HG03521 (cell line): ENCODE measurements around the gene EXOC5.

Experiments
- ATAC-seq: cut with Tn5 transposase; IDR thresholded peaks from one replicate; pipeline ENCODE4 v1.9.1; 2021; ENCODE audit warnings: mild to moderate bottlenecking, moderate library complexity; ENCODE audit not compliant: unreplicated experiment

Gene EXOC5

DNA sequence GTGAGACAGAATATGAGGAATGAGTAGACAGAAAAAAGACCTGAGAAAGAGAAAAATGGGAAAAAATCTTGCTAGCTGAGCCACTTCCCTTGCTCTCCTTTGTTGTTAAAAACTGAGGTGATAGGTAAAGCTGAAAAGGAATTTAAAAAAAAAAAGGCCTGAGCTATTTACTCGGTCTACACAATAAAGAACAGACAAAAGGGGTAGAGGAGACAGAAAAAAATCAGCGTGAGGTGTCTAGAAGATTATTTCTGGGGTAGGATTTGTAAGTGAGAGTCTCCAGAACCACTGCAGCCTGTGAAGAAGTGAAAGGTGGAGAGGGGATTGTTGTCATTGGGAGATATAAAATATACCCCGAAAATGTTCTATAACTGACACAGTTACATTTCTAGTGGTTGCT lies 98.8 kb downstream of the EXOC5 start:
- ATAC-seq: no peak

DNA sequence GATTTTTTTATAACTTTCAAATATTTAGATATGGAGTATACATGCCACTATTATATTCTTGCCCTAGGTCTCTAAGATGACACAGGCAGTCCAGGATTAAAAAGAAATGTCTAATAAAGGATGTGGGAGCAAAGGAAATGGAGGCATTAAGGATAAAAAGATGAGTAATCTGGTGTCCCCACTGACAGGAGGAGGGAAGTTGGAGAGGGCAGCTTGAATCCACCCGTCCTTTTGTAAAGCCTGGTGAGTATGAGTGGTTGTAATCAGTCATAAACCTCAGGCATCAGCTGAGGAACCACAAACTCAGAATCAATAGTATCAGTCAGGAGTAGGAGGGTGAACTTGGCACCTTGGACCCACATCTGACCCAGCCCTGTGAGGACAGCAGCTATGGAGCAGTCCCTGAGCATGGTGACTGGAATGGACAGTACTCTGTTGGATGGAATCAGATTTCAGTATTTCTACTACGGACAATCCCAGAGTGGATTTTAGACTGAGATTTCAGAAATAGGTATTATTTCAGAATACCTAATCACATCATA lies 100.5 kb downstream of the EXOC5 start:
- ATAC-seq: no peak

DNA sequence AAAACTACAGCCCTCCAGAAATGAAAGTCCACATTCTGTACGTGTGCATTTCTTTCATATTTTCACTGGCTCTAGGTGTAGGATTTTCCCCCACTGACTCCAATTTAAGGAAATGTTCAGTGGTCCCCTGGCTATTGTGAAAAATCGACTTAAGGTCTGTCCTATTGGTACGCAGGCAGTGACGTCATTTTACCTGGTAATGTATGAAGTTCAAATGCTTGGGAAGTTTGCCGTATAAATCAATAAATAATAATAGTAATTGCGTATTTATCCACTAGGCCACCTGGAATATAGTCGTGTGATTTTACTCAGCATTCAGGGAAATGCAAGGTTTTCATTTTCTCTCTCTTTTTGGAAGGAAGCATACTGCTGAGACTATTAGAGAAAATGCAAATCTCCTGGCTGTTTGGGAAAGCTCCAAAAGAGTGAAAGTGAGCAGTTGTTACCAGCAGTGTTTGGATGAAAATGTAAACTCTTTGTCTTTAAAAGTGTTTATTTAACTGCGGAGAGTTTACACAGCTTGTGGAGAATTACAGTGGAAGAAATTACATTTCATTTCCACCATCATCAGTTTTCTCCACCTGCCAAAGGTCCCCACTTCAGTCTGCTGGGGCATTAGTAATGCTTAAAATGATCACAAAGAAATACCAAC lies 107.0 kb downstream of the EXOC5 start:
- no peak for ATAC-seq

DNA sequence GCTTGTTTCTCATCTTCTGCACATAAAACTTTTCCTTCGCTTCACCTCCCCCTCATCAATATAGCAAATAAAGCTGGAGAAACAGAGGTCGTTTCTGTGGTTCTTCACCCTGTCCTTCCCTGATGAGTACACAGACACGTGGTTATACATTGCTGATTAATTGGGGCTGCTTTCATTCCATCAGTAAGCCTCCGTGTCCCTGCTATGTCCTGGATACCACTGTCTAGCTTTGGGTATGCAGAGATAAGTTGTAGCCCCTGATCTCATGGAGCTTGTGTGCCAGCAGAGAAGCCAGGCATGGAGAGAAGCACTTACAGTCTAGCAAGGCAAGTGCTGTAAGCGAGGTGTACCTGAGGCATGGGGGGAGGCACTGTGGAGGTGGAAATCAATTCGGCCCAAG lies 108.4 kb downstream of the EXOC5 start:
- no peak for ATAC-seq

DNA sequence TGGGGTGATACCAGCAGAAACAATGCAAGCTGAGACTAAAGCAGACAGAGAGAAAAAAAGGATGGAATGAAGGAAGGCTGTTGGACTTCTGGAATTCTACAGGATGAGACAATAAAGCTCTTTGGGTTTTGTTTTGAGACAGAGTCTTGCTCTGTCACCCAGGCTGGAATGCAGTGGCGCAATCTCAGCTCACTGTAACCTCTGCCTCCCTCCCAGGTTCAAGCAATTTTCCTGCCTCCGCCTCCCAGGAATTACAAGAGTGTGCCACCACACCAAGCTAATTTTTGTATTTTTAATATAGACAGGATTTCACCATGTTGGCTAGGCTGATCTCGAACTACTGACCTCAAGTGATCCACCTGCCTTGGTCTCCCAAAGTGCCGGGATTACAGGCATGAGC lies 115.4 kb downstream of the EXOC5 start:
- no peak for ATAC-seq
